NK-92 (cell line): ENCODE measurements around the gene ANKRD49.
"Not testable (repeated sequence)": the region's sequence is repeated elsewhere in the genome, so short reads cannot be mapped to it uniquely, and the experiment has no call there.

Source experiments
- DNase-seq: peaks from one replicate; lab custom pipeline; 2025; ENCODE audit not compliant: unreplicated experiment; lab: John Stamatoyannopoulos, UW

Gene ANKRD49

GRCh38 chr11:94506513-94506912 lies 12.7 kb downstream of the ANKRD49 start:
- DNase-seq, result not testable (repeated sequence)

- DNase-seq, result no peak
These were observed 13.7 kb downstream of the ANKRD49 start for GRCh38 chr11:94507485-94507884.

DNA sequence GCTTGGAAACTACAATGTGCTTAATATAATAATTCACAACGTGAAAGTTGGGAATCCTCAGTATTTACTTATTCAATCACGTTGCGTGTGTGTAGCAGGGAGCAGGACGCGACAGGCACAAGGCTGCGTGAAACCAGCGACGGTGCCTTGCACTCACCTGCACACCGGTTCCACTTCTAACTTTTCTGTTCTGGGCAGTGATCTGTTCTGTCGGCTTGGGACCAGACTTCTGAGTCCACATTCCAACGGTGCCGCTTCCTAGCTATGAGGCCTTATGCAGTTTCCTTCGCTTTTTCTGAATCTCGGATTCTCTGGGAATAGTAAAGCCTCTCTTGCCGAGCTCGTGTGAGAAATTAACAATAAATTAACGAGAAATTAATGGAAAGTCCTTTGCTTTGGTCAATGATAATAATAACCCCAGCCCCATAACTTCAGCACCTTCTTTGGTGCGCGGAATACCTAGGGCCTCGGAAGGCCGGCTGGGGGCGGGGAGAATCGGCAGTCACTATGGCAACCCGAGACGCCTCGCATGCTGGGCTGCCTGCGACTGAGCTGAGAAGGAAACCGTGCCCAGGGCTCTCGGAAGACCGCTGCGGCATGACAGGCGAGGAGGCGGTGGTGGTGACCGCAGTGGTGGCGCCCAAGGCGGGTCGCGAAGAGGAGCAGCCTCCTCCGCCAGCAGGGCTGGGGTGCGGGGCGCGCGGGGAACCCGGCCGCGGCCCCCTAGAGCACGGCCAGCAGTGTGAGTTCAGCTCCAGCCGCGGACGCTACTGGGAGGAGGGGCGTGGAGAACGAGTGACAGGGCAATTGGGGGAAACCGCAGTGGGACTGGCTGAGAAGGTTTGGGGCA lies 18.4 kb downstream of the ANKRD49 start, which contains the start of gene C11orf97:
Gene C11orf97, plus strand, starts transcription at position 530 of the 850 bp plus-strand sequence. Its CDS starts 68 bp downstream, at position 598.
- no peak for DNase-seq

DNA sequence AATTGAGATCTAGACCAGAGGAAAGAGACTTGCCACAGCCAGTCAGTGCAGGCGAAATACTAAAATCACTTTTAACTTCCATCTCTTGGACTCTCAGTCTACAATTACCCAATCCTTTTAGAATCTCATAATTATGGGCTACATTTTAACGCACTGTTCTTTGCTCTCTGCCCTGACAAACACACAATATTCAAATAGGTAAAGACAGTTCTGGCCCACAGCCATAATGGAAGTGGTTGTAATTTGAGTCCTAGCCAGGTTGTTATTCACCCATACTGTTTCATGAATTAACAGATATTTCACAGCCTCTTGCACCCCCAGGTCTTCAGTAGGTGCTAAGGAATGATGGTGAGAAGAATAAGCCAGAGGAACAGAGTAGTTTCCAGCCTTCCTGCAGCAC lies 19.3 kb downstream of the ANKRD49 start:
- no peak for DNase-seq

DNA sequence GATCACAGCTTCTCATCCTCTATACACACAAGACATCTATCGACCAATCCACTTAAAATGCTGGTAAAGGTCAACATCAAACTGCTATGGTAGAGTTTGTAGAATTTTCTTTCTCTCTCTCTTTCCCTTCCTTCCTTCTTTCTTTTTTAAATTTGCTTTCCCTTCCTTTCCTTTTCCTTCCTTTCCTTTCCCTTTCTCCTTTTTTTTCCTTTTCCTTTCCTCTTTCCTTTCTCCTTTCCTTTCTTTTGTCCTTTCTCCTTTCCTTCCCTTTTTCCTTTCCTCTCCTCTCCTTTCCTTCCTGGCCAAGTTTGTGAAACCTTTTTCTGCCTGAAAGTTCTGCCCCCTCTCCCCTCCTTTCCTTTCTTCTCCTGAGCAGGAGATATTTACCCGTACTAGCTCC lies 21.6 kb downstream of the ANKRD49 start:
- no peak for DNase-seq

DNA sequence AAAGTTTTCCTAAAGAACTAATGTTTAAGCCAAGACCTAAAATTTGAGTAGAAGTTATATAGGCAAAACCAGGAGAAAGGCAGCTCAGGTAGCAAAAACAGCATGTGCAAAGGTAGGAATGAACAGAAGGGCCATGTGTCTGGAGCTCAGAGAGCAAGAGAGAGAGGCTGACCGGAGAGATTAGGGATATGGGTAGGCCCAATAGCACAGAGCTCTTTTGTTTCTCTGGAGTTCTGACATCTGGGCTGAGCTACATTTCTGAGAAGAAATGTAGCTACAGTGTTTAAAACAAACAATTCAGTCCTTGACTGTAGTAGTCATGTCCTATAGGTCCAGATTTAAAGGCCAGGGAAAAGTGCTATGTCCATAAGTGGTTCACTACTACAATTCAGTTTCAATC lies 22.9 kb downstream of the ANKRD49 start:
- DNase-seq, result no peak

DNA sequence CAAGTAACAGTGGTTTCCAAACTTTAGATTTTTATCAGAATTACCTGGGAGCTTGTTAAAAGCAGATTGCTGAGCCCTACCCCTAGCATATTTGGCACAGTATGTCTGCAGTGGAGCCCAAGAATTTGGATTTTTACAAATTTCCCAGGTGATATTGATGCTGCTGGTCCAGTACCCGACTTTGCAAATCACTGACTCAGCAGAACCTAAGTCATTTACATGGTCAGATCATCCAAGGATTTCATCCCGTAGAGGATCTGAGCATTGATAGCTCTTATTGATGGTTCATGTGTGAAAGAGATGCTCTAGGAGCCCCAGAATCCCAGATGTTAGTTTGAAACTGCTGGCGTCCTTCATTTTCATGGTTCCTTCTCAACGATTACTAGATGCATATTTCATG lies 24.5 kb downstream of the ANKRD49 start:
- no peak for DNase-seq

DNA sequence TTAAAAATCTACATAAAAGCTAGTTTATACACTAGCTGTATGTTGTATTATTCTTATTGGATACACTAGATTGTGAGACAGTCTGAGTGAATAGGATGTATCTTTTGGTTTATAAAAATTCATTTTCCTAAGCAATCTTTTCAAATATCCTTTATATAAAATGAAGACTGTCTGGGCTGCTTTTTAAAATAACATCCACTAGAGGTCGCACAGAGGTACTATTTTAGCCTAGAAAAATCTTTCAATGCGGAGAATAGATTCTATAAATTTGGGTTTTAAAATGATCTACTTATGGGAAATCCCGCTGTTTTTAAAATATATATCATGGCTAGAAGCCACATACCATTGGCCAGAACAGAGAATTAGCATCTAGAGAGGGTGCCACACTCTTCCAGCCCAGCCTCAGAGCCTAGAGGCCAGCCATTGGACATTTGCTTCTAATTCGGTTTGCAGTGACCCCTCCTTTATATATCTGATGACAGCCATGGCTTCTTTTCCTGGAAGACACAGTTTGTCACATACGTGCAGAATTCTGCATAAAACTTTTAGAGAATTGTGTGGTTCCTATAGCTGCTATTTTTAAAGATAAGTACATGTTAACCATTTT lies 25.8 kb downstream of the ANKRD49 start:
- DNase-seq, result no peak

DNA sequence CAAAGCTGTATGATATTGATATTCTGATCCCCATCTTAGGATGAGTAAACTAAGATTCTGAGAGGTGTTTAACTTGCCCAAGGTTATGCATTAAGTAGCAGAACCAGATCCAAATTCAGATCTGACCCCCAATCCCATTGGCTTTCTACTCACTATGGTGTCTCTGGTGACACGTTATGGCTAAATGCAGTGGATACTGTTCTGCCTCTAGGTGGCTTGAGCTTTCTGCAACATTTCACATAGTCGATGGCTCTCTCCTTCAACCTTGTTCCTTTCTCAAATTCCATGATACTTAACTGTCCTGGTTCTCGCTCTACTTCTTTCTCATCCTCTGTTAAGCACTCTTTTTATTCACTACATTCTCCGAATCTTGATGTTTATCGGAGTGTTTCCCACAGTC lies 27.9 kb downstream of the ANKRD49 start:
- no peak for DNase-seq

- DNase-seq, result no peak
These were observed 30.6 kb downstream of the ANKRD49 start for GRCh38 chr11:94524341-94524740.

DNA sequence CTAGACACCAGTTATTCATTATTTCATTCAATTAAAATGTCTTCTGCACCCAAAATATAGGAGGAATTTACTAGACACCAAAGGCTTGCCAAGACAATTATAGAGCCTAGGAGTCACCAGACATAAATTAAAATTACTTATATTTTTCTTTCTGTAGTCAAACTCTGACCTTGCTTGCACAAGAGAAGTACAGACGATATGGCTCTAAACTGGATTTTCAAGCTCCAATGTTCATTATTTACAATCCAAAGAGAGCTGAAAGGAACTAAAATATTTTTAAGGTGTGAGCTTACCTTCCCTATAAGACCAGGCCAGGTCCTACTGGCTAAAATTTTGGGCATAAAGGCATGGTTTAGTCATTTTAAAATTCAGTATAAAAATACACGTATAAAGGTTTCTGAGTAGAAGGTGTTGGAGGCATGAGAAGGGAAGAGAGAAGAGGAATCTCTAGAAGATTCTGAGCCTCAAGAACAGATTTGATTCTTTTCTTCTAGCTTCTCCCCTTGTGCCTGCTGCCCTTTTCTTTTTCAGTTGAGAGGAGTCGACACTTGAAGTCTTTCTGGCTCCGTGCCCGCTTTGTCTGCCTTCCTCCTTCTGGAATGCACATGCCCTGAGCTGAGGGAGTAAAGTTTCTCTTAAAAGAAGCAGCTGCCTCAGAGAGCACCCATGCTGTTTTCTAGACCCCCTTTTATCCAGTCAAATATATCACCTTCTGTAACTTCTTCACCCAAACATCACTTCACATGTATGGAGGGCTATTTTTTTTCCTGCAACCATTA lies 32.0 kb downstream of the ANKRD49 start:
- no peak for DNase-seq

DNA sequence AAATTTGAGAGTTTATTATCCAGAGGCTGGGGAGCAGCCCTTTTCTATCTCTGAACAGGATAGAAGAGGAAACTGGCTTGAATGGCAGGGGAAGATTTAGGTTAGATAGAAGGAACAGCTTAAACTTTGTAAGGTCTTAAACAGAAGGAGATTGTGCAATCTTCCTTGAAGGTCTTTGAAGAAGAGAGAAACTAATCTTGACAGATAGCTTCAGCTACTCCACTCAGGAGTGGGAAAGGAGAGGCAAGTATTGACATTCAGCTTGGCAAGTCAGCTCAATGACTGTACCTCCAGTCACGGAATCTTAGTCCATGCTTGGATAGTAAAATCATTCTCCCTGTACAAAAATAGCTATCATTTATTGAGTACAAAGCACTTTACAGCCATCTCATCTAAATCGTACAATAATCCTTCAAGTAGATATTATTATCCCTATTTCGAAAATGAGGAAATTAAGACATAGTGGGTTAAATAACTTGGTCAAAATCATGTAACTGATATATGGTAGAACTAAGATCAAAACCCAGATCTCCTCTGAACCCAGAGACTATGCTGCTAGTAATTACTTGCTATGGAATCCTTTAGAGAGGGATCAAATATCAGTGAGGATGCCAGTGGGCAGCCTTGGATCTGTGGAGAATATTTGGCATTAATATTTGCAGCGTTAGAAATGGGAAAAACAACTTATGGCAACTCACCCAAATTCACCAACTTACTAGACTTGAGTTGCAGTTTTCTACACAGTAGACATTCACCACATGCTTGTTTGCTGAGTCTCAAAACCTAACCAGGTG lies 33.1 kb downstream of the ANKRD49 start:
- DNase-seq, result no peak

DNA sequence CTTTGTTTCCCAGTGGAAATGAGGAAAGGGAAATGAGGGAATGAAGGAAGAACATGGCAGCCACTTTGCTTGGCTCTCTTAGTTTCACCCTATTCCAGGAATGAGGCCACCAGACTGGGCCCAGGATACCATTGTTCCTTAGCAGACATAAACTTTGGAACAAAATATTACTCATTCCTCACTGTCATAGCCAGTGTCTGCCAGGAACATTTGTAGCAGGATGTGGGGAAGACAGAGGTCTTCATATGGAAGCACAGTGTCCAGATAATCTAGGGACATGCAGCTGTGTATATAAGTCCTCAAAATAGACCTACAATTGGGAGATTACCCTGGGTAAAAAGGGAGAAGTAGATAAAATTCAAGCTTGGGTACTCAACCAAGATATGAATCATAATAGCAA lies 34.8 kb downstream of the ANKRD49 start:
- no peak for DNase-seq

- DNase-seq, result no peak
These were observed 38.4 kb downstream of the ANKRD49 start for GRCh38 chr11:94532211-94532610.

DNA sequence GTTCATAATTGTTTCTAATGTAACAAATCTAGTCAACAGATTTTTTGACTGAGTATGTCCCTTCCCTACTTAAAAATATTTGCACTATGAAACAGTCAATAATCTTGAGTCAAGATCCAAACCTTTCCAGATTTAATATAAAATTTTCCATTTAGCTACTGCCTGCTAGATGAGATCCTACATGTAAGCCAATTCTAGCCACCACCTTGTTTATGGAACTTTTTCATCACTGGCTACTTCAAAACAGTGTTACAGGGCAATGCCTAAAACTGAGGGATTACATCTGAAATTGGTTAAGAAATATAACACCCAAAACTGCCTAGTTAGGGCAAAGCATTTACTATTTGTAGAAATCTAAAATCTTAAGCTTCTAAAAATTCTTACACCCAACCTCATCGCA lies 39.4 kb downstream of the ANKRD49 start:
- no peak for DNase-seq

GRCh38 chr11:94533696-94534630 lies 40.2 kb downstream of the ANKRD49 start:
- DNase-seq, result no peak

DNA sequence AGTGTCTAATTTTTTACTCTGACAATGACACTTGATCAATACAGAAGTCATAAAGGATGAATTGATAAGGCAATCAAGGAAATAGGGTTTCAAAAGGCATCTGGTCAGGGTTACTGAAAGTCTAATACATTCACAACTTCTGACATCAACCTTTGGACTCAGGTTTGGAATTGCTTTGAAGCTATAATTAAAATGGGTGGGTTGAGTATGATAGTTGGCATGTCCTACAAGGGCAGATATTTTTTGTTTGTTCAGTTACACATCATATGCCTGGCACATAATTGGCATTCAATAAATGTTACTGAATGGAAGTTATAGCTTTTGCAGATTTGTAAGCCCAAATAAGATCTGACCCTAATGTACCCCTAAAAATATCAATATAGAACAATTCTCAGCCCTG lies 42.6 kb downstream of the ANKRD49 start:
- DNase-seq, result no peak

DNA sequence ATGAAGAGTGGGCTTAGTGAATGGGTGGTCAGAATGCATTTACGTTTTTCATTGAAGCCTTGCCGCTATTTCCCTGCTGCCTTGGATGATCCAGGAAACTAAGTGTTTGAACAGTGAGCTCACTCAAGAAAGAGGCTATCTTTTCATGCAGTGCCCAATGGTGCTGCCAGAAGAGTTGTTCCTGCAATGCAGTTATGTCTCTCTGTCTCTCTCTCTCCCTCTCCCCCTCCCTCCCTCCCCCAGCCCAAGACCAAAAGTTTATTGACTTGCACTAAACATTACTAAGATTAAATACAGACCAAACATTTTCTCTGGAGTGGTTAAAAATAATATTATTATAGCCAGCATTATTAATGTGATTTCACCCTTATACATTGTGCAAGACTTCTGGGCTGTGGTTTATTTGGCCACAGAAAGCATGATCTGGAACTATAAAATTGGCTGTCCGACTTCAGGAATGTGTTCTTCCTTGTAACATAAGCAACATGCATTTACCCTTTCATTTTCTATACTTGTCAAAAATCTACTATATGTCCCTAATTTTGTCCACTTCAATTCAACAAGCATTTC lies 43.3 kb downstream of the ANKRD49 start:
- no peak for DNase-seq

DNA sequence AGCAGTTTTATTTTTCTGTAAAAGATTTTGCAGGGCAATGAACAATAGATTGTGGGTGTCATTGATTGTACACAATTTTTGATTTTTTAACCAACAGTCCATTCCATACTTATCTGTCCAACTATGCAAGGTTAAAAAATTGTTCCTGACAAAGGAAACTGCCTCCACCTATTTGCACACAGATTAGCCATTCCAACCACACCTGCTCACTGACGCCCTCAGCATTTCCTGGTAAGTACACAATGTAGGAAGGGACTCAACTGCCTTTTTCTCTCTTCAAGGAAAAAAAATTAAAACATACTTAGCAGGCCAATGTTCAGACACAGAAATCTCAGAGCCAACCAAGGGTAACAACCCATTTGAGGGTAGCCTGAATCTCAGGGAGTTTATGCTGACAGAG lies 45.6 kb downstream of the ANKRD49 start:
- DNase-seq, result no peak
